Measurements from ENCODE around the gene C6orf62. TPM values are rescaled to one million over a fixed set of nuclear protein-coding genes. Genes with fewer than 3 reads are reported as not detected.
"Not testable (repeated sequence)": the region's sequence is repeated elsewhere in the genome, so short reads cannot be mapped to it uniquely, and the experiment has no call there.

The C6orf62 gene
- total and polyA plus RNA-seq, 4 donors = 109 to 193 (median 134) TPM

DNA sequence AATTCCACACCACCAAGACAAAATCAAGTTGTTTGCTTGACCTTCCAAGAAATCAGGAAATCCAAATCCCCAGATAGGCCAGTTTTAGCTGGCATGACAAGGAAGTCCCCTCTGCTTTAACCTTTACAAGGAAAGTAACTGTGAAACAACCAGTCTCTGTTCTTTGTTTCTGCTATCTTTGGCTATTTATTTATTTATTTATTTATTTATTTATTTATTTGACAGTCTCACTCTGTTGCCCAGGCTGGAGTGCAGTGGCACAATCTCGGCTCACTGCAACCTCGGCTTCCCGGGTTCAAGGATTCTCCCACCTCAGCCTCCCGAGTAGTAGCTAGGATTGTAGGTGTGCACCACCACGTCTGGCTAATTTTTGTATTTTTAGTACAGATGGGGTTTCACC is 41.3 kb upstream of the C6orf62 start:
- WGBS (ENCODE audit: insufficient coverage) = 78% methylated on average over 3 of the region's 5 CpGs
- Histone ChIP-seq H3K36me3 (ENCODE audit: control insufficient read depth, insufficient read depth, low read length) (no peaks in the 10 kb centered on the region), H3K4me3 (ENCODE audit: low read depth, low read length) (no peak overlapping the region), H3K27ac (ENCODE audit: low read depth, low read length) (no peak overlapping the region), H3K9me3 (ENCODE audit: control insufficient read depth, insufficient read depth, low read length) (no peaks in the 10 kb centered on the region), H3K4me1 (ENCODE audit: control insufficient read depth, insufficient read depth, low read length) (no peaks in the 10 kb centered on the region), H3K27me3 (ENCODE audit: control insufficient read depth, insufficient read depth, low read length) (no peaks in the 10 kb centered on the region)
- DNase-seq (ENCODE audit: low read depth in 4 of 6, low spot score in 6 of 6) = no peak

DNA sequence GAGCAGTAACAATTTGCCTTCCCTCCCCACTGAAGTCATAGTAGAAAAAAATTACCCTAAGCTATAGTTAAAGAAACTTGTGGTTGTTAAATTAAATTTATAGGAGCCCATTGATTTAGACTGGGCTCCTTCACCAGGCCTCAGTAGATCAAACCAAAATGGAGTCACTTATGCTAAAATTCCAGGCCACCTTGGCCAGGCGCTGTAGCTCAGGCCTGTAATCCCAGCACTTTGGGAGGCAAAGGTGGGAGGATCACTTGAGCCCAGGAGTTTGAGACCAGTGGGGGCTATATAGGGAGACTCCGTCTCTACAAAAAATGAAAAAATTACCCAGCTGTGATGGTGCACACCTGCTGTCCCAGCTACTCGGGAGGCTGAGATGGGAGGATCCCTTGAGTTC is 40.8 kb upstream of the C6orf62 start:
- H3K4me3 ChIP-seq (ENCODE audit: low read depth, low read length) = no peak overlapping the region
- H3K9me3 ChIP-seq (ENCODE audit: control insufficient read depth, insufficient read depth, low read length) = no peaks in the 10 kb centered on the region
- no peaks in the 10 kb centered on the region for H3K4me1 ChIP-seq (ENCODE audit: control insufficient read depth, insufficient read depth, low read length)
- 100% methylated on average over 2 of the region's 3 CpGs for WGBS (ENCODE audit: insufficient coverage)
- no peaks in the 10 kb centered on the region for H3K27me3 ChIP-seq (ENCODE audit: control insufficient read depth, insufficient read depth, low read length)
- H3K36me3 ChIP-seq (ENCODE audit: control insufficient read depth, insufficient read depth, low read length) = no peaks in the 10 kb centered on the region
- DNase-seq (ENCODE audit: low read depth in 4 of 6, low spot score in 6 of 6) = no peak
- H3K27ac ChIP-seq (ENCODE audit: low read depth, low read length) = no peak overlapping the region

DNA sequence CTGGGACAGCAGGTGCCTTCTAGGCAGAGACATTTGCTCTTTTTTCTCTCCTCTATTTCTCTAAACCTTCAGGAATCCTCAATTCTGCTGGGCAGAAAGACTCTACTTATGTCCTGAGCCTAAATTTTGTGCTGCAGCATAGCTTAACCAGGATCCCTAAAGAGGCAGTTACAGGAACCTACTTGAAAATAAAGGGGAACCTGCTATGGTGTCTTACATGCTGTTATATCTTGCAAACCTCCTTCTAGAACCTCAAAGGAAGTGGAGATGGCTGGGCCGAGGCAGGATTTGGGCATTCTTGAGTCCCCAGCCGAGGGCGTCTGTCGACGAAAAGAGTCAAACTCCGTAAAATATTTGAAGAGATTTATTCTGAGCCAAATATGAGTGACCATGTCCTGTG is 38.7 kb upstream of the C6orf62 start:
- Histone ChIP-seq H3K4me1 (ENCODE audit: control insufficient read depth, insufficient read depth, low read length) (no peaks in the 10 kb centered on the region), H3K9me3 (ENCODE audit: control insufficient read depth, insufficient read depth, low read length) (no peaks in the 10 kb centered on the region), H3K27me3 (ENCODE audit: control insufficient read depth, insufficient read depth, low read length) (no peaks in the 10 kb centered on the region), H3K36me3 (ENCODE audit: control insufficient read depth, insufficient read depth, low read length) (no peaks in the 10 kb centered on the region), H3K27ac (ENCODE audit: low read depth, low read length) (no peak overlapping the region), H3K4me3 (ENCODE audit: low read depth, low read length) (no peak overlapping the region)
- no peak for DNase-seq (ENCODE audit: low read depth in 4 of 6, low spot score in 6 of 6)
- 100% methylated on average over 3 of the region's 6 CpGs for WGBS (ENCODE audit: insufficient coverage)

DNA sequence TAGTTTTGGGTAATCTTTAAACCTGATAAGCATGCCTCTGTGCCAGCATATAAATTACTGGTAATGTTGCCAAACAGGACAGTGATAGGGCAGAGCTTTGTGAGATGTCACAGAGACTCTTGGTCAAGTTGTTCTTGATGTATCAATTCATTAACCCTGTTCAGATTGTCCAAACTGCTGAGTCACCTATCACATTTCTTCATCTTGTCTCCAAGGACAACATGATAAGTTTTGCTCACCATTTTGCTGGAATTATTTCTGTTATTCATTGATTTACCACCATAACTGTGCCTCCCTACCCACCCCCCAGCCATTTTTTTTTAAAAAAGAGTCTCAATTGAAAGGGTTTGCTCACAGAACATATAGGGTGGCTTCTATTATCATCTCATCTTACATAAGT is 36.3 kb upstream of the C6orf62 start:
- Histone ChIP-seq H3K27ac (ENCODE audit: low read depth, low read length) (no peak overlapping the region), H3K9me3 (ENCODE audit: control insufficient read depth, insufficient read depth, low read length) (no peaks in the 10 kb centered on the region), H3K36me3 (ENCODE audit: control insufficient read depth, insufficient read depth, low read length) (no peaks in the 10 kb centered on the region), H3K4me3 (ENCODE audit: low read depth, low read length) (no peak overlapping the region), H3K27me3 (ENCODE audit: control insufficient read depth, insufficient read depth, low read length) (no peaks in the 10 kb centered on the region), H3K4me1 (ENCODE audit: control insufficient read depth, insufficient read depth, low read length) (no peaks in the 10 kb centered on the region)
- no peak for DNase-seq (ENCODE audit: low read depth in 4 of 6, low spot score in 6 of 6)

DNA sequence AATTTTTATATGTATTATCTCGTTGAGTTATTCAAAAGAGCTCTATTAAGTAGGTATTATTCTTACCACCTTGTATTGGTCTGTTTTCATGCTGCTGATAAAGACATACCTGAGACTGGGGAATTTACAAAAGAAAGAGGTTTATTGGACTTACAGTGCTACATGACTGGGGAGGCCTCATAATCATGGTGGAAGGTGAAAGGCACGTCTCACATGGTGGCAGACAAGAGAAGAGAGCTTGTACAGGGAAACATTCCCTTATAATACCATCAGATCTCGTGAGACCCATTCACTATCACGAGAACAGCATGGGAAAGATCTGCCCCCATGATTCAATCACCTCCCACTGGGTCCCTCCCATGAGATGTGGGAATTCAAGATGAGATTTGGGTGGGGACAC is 35.4 kb upstream of the C6orf62 start:
- DNase-seq (ENCODE audit: low read depth in 4 of 6, low spot score in 6 of 6) = not testable (repeated sequence)

DNA sequence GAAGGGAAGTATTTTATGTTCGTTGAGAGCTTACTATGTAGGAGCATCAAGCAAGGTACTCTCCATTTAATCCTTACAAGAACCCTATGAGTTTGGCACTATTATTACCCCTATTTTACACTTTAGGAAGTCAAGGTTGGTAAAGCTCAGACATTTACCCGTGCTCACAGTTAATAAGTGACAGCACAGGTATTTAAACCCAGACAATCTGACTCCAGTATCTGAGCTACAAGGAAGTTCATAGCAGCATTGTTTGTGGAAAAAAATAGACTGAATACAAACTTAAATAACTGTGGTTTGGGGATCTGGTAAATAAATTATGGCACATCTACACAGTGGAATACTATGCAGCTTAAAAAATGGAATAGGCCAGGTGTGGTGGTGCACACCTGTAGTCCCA is 34.6 kb upstream of the C6orf62 start:
- H3K9me3 ChIP-seq (ENCODE audit: control insufficient read depth, insufficient read depth, low read length) = no peaks in the 10 kb centered on the region
- no peak for DNase-seq (ENCODE audit: low read depth in 4 of 6, low spot score in 6 of 6)
- no peaks in the 10 kb centered on the region for H3K27me3 ChIP-seq (ENCODE audit: control insufficient read depth, insufficient read depth, low read length)
- H3K4me1 ChIP-seq (ENCODE audit: control insufficient read depth, insufficient read depth, low read length) = no peaks in the 10 kb centered on the region
- WGBS (ENCODE audit: insufficient coverage) = no CpG with 5 or more reads among the region's 2 CpGs
- H3K27ac ChIP-seq (ENCODE audit: low read depth, low read length) = no peak overlapping the region
- no peaks in the 10 kb centered on the region for H3K36me3 ChIP-seq (ENCODE audit: control insufficient read depth, insufficient read depth, low read length)
- no peak overlapping the region for H3K4me3 ChIP-seq (ENCODE audit: low read depth, low read length)

More for the DNA sequence above, 35.4 kb upstream of the C6orf62 start:
- not testable (repeated sequence) for H3K4me1 ChIP-seq (ENCODE audit: control insufficient read depth, insufficient read depth, low read length); H3K27ac ChIP-seq (ENCODE audit: low read depth, low read length); H3K9me3 ChIP-seq (ENCODE audit: control insufficient read depth, insufficient read depth, low read length); H3K36me3 ChIP-seq (ENCODE audit: control insufficient read depth, insufficient read depth, low read length); H3K27me3 ChIP-seq (ENCODE audit: control insufficient read depth, insufficient read depth, low read length); H3K4me3 ChIP-seq (ENCODE audit: low read depth, low read length)
- no CpG with 5 or more reads among the region's 4 CpGs for WGBS (ENCODE audit: insufficient coverage)

DNA sequence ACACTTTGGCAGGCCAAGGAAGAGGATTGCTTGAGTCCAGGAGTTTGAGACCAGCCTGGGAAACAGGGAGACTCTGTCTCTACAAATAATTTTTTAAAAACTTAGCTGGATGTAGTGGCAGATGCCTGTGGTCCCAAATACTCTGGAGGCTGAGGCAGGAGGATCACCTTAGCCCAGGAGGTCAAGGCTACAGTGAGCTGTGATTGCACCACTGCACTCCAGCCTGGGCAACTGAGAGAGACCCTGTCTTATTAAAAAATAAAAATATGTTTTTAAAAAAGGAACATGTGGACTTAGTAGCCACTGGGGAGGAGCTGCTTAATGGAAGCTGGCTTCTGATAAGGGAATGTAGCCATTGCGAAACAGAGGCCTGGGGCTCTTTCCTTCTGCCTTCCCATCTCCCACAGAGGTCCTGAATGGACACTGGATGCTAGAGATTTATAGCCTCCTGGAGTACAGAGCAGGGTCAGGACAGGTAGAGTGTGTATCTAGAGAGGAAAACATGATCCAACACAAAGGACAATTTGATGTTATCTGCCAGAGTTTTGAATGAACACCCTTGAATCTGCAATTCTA is 34.1 kb upstream of the C6orf62 start:
- WGBS (ENCODE audit: insufficient coverage) = no CpG with 5 or more reads among the region's 1 CpG
- H3K9me3 ChIP-seq (ENCODE audit: control insufficient read depth, insufficient read depth, low read length) = no peaks in the 10 kb centered on the region
- H3K36me3 ChIP-seq (ENCODE audit: control insufficient read depth, insufficient read depth, low read length) = no peaks in the 10 kb centered on the region
- no peak overlapping the region for H3K4me3 ChIP-seq (ENCODE audit: low read depth, low read length)
- H3K4me1 ChIP-seq (ENCODE audit: control insufficient read depth, insufficient read depth, low read length) = no peaks in the 10 kb centered on the region
- no peak for DNase-seq (ENCODE audit: low read depth in 4 of 6, low spot score in 6 of 6)
- H3K27me3 ChIP-seq (ENCODE audit: control insufficient read depth, insufficient read depth, low read length) = no peaks in the 10 kb centered on the region
- no peak overlapping the region for H3K27ac ChIP-seq (ENCODE audit: low read depth, low read length)

DNA sequence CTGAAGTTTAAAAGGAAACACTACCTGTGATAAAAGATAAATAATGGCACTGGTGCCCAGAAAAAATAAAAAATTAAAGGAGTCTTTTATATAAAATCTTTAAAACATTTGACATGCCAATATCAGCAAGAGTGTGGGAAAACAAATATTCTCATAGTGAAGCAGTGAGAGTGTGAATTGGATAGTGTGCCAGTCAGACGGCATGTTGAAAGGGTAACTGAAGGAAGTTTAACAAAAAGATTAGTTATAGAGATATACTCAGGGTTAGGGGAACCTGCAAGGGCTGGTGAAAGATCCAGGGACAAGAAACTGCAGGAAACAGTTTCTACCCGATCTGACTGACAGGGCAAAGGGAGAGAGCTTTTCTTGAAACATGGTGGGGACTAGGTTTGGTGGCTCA is 33.5 kb upstream of the C6orf62 start:
- DNase-seq (ENCODE audit: low read depth in 4 of 6, low spot score in 6 of 6) = no peak
- H3K27me3 ChIP-seq (ENCODE audit: control insufficient read depth, insufficient read depth, low read length) = no peaks in the 10 kb centered on the region
- no peak overlapping the region for H3K27ac ChIP-seq (ENCODE audit: low read depth, low read length)
- H3K9me3 ChIP-seq (ENCODE audit: control insufficient read depth, insufficient read depth, low read length) = no peaks in the 10 kb centered on the region
- no peaks in the 10 kb centered on the region for H3K4me1 ChIP-seq (ENCODE audit: control insufficient read depth, insufficient read depth, low read length)
- no peak overlapping the region for H3K4me3 ChIP-seq (ENCODE audit: low read depth, low read length)
- no peaks in the 10 kb centered on the region for H3K36me3 ChIP-seq (ENCODE audit: control insufficient read depth, insufficient read depth, low read length)
- 76% methylated on average over 2 of the region's 2 CpGs for WGBS (ENCODE audit: insufficient coverage)

DNA sequence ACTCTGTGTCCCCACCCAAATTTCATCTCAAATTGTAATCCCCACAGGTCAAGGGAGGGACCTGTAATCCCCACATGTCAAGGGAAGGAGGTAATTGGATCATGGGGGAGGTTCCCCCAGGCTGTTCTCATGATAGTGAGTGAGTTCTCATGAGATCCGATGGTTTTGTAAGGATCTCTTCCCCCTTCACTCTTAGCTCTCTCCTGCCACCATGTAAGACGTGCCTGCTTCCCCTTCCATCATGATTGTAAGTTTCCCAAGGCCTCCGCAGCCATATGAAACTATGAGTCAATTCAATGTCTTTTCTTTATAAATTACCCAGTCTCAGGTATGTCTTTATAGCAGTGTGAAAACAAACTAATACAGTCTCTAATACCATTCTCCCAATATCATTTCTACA is 31.9 kb upstream of the C6orf62 start:
- no CpG with 5 or more reads among the region's 3 CpGs for WGBS (ENCODE audit: insufficient coverage)
- not testable (repeated sequence) for H3K4me3 ChIP-seq (ENCODE audit: low read depth, low read length); DNase-seq (ENCODE audit: low read depth in 4 of 6, low spot score in 6 of 6); H3K27ac ChIP-seq (ENCODE audit: low read depth, low read length); H3K4me1 ChIP-seq (ENCODE audit: control insufficient read depth, insufficient read depth, low read length); H3K9me3 ChIP-seq (ENCODE audit: control insufficient read depth, insufficient read depth, low read length); H3K36me3 ChIP-seq (ENCODE audit: control insufficient read depth, insufficient read depth, low read length); H3K27me3 ChIP-seq (ENCODE audit: control insufficient read depth, insufficient read depth, low read length)

DNA sequence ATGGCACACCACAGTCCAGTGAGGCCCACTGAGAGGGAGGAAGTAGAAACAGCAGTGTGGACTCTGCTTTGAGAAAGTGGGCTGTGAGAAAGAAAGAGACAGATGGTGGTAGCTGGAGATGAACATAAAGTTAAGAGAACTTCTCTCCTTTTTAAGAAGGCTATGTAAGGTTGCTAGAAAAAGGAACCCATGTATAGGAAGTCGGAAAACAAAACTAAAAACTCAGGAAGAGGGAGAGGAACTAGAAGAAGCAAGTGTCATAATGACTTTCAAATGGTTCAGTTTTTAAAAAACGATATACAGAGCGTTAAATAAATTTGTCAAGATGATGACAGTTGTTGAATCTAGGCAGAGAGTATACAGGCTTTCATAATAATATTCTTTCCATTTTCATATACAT is 30.3 kb upstream of the C6orf62 start:
- Histone ChIP-seq H3K27ac (ENCODE audit: low read depth, low read length) (no peak overlapping the region), H3K9me3 (ENCODE audit: control insufficient read depth, insufficient read depth, low read length) (no peaks in the 10 kb centered on the region), H3K36me3 (ENCODE audit: control insufficient read depth, insufficient read depth, low read length) (no peaks in the 10 kb centered on the region), H3K4me3 (ENCODE audit: low read depth, low read length) (no peak overlapping the region), H3K4me1 (ENCODE audit: control insufficient read depth, insufficient read depth, low read length) (no peaks in the 10 kb centered on the region), H3K27me3 (ENCODE audit: control insufficient read depth, insufficient read depth, low read length) (no peaks in the 10 kb centered on the region)
- 83% methylated on average over 1 of the region's 3 CpGs for WGBS (ENCODE audit: insufficient coverage)
- no peak for DNase-seq (ENCODE audit: low read depth in 4 of 6, low spot score in 6 of 6)

All from spinal cord (tissue), 10 donors.